ENCODE results near the gene PLCL1. TPM values are rescaled to one million over a fixed set of nuclear protein-coding genes. Genes with fewer than 3 reads are reported as not detected.
A peak's percentile ranks its signal among the peaks of the same experiment; 100 is the strongest.

The PLCL1 gene
- total and polyA plus RNA-seq, 2 donors (not counting 3 experiments of a cell fraction or from before 2014, with no cell fraction given): 0.79 to 3.4 TPM

DNA sequence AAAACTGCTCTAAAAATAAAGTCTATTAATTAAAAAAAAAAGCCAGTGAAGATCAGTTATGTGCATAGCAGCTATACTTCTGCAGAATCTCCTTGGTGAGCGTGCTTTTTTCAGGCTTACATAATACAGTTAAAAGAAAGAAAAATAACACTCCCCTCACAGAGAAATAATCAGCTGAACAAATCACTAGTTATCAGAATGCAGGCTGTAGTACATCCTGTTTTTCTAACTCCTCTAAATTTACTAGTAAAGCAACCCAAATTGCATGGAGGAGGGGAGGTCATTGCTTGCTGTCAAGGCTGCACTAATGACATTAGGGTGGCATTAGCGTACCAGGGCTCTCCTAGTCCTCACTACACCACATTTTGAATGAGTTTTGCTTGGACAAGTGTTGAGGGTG, 192.2 kb downstream of the PLCL1 start:
- intact Hi-C loops (cut with micrococcal nuclease): no loop called here
- Histone ChIP-seq H3K27me3 (ENCODE audit: control insufficient read depth in 2 of 2, insufficient read depth in 2 of 2, low read length in 2 of 2) (no peaks in the 10 kb centered on the region), H3K9me1 (replicated peaks; ENCODE audit: control insufficient read depth, extremely low read depth, insufficient read depth, low read length) (no peaks in the 10 kb centered on the region), H3K4me2 (ENCODE audit: insufficient read depth, low read length) (no peak overlapping the region), H3K9me3 (replicated peaks; ENCODE audit: control insufficient read depth, insufficient read depth, low read length) (no peaks in the 10 kb centered on the region), H3K9ac (replicated peaks; ENCODE audit: extremely low read depth, insufficient read depth, low read length) (no peak overlapping the region), H2AFZ (ENCODE audit: low read depth, low read length) (no peak overlapping the region), H3K27ac (ENCODE audit: insufficient read depth, low read depth, low read length) (no peak overlapping the region), H4K20me1 (replicated peaks; ENCODE audit: control insufficient read depth, extremely low read depth, insufficient read depth, low read length) (no peaks in the 10 kb centered on the region), H3K4me1 (ENCODE audit: control insufficient read depth, extremely low read depth, insufficient read depth, low read length) (no peaks in the 10 kb centered on the region), H3K79me2 (ENCODE audit: control insufficient read depth, insufficient read depth, low read length) (no peaks in the 10 kb centered on the region), H3K4me3 (replicated peaks in 1 of 3; ENCODE audit: insufficient read depth in 1 of 3, low read depth in 1 of 3, low read length in 3 of 3) (no peak overlapping the region), H3K36me3 (ENCODE audit: control insufficient read depth in 2 of 2, extremely low read depth in 1 of 2, insufficient read depth in 2 of 2, low read length in 2 of 2) (no peaks in the 10 kb centered on the region)
- DNase-seq (ENCODE audit: low read depth, low spot score) (peak; percentile 30), FAIRE-seq (no peak)
- TF ChIP-seq POLR2A (IDR thresholded peaks at IDR 0.05; ENCODE audit: low read depth, low read length) (no peak), POLR2AphosphoS5 (IDR thresholded peaks at IDR 0.05; ENCODE audit: insufficient read depth, low read depth, low read length) (no peak), MYC (IDR thresholded peaks at IDR 0.05; ENCODE audit: low read depth, low read length) (no peak), JUN (IDR thresholded peaks at IDR 0.05; ENCODE audit: borderline replicate concordance, insufficient read depth, insufficient read length, low read depth) (no peak), EZH2 (IDR thresholded peaks at IDR 0.05; ENCODE audit: borderline replicate concordance, low read depth, low read length, severe bottlenecking) (no peak), GATA2 (IDR thresholded peaks at IDR 0.05; ENCODE audit: insufficient read depth, insufficient read length, low read depth, low read length) (no peak), FOS (IDR thresholded peaks at IDR 0.05; ENCODE audit: borderline replicate concordance, insufficient read depth, low read length) (no peak)
- TF ChIP-seq, protein P1, sequence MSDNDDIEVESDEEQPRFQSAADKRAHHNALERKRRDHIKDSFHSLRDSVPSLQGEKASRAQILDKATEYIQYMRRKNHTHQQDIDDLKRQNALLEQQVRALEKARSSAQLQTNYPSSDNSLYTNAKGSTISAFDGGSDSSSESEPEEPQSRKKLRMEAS (IDR thresholded peaks at IDR 0.05; ENCODE audit: insufficient read depth, insufficient read length): no peak
- TF ChIP-seq, protein P2, sequence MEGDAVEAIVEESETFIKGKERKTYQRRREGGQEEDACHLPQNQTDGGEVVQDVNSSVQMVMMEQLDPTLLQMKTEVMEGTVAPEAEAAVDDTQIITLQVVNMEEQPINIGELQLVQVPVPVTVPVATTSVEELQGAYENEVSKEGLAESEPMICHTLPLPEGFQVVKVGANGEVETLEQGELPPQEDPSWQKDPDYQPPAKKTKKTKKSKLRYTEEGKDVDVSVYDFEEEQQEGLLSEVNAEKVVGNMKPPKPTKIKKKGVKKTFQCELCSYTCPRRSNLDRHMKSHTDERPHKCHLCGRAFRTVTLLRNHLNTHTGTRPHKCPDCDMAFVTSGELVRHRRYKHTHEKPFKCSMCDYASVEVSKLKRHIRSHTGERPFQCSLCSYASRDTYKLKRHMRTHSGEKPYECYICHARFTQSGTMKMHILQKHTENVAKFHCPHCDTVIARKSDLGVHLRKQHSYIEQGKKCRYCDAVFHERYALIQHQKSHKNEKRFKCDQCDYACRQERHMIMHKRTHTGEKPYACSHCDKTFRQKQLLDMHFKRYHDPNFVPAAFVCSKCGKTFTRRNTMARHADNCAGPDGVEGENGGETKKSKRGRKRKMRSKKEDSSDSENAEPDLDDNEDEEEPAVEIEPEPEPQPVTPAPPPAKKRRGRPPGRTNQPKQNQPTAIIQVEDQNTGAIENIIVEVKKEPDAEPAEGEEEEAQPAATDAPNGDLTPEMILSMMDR (IDR thresholded peaks at IDR 0.05; ENCODE audit: extremely low read depth in 1 of 2, insufficient read depth in 1 of 2, low read depth in 1 of 2, low read length in 2 of 2): no peak
- ChIA-PET CTCF (interaction anchor here (1.7 kb wide), 1 partner anchor 14 kb away, joined by 4 read pairs; no protein-coding TSS in a partner anchor), POLR2A (no interaction called here)
- dilution Hi-C loops (cut with MboI; ENCODE audit: extremely low pct_ligation_motif_present, low sequenced_read_pairs): no loop called here
- no TSS peak for BruUV-seq (replicated peaks)
